NCI-H345 (cell line): ENCODE results near the gene ELP4.
"Not testable (repeated sequence)": the region's sequence is repeated elsewhere in the genome, so short reads cannot be mapped to it uniquely, and the experiment has no call there.

Source experiments
- DNase-seq: peaks from one replicate; lab custom pipeline; 2025; lab: John Stamatoyannopoulos, UW

Gene ELP4, protein sequence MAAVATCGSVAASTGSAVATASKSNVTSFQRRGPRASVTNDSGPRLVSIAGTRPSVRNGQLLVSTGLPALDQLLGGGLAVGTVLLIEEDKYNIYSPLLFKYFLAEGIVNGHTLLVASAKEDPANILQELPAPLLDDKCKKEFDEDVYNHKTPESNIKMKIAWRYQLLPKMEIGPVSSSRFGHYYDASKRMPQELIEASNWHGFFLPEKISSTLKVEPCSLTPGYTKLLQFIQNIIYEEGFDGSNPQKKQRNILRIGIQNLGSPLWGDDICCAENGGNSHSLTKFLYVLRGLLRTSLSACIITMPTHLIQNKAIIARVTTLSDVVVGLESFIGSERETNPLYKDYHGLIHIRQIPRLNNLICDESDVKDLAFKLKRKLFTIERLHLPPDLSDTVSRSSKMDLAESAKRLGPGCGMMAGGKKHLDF

DNA sequence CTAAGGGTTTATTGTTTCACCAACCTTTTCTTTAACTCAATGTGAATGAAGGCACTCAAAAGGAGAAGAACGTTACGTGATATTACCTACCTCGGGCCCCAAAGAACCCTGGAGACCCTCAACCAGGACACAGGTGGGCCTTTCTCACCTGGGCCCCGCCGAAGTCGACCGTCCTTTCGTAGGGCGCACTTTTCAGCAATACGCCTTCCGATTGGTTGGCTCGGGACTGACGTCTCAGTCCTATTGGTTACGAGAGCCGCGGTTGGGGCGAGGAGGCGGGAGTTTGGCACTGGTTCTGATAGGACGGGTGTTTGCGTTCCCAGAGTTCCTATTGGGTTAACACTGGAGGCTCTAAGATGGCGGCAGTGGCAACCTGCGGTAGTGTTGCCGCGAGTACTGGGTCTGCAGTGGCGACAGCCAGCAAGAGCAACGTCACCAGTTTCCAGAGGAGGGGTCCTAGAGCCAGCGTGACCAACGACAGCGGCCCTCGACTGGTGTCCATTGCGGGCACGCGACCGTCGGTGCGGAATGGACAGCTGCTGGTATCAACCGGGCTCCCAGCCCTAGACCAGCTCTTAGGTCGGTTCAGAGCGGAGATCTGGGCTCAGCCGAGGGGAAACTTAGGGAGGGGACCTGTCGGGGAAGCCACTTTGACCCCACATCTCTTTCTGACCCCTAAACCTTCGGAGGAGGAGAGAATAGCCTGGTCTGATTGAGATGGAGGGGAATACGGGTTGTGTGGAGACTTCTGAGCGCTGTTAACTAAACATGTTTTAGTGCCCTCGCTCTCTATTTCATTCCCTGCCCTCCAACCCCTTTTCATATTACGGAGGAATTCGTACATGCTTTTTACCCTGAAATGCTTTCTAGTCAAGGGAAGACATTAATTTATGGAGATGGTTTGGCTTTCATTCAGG lies at the start of gene ELP4, which contains the start of gene IMMP1L:
ELP4 (plus strand) TSS at position 339 of the 917 bp plus-strand sequence; CDS start at position 357, 18 bp downstream.
IMMP1L (minus strand) TSS at position 194 of the 917 bp plus-strand sequence. CDS start 46,346 bp downstream, outside the sequence.
- DNase-seq: peak; percentile 98

GRCh38 chr11:31464436-31464835 lies 45.1 kb upstream of the ELP4 start:
- no peak for DNase-seq

DNA sequence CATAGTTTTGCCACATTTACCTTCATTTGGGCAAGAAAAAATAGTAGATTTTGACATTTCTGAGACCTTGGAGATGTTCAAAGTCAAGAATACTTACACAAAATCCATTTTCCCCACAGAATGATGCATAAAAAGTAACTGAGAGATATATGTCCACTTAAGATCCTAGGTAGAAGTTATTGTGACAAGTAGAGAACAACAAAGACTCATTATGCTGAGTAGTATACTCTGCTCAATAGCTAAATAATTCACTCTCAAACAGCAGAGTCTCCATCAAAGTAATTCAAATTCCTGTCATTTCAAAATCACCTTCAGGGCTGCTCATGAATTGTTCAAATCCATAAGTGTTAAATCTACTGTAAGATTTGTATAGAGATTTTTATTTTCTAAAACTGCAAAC lies 35.5 kb upstream of the ELP4 start:
- DNase-seq: no peak

GRCh38 chr11:31477528-31478222 lies 31.9 kb upstream of the ELP4 start:
- no peak for DNase-seq

GRCh38 chr11:31478223-31478590 lies 31.4 kb upstream of the ELP4 start:
- DNase-seq: no peak

DNA sequence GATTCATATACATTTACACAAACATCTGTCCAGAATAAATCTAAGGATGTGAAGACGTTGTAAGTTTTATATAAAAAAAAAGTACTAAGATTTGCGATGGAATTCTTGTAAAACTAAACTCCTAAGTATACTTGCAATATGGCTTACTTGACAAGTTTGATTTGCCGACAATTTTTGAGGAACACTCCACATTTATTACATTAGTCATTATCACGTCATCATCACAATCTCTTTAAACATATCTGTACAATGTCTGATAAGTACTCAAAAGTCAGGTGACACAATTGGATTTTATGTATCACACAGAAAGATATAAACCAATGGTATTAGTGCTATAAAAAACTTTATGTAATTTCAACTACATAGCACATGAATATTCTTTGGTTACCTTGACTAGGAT lies 30.5 kb upstream of the ELP4 start:
- DNase-seq: no peak

DNA sequence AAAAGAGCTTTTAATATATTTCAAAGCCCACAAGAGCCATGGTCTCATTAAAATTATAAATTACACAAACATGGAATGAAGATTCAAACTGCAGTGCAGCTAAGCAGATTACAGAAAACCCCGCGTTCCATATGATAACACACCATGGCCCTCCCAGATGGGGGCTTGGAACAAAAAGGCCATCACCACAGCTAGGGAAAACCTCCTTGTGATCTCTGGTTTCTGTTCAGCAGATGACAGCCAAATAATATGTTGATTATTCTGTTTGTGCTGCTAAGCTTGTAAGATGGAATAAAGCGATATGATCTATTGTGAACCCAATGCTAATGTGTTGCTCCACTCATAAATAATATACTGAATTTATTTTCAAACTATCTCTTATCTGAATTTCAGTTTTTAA lies 28.6 kb upstream of the ELP4 start:
- no peak for DNase-seq

DNA sequence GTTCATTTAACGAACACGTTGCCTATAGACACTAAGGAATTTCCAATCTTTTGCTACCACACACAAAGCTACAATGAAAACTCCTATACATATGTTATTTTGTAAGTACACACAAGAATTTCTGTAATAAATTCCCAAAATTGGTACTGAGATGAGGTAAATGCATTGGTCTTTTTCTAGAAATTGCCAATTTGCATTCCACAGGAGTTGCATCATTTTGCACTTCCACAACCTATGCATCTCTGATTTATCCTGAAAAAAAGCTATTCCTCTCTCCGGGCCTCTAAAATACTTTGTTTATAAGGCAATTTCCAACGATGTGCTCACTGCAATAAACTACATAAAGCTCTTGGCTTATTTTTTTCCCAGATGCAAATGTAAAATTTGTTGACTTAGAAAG lies 25.1 kb upstream of the ELP4 start:
- DNase-seq: no peak

DNA sequence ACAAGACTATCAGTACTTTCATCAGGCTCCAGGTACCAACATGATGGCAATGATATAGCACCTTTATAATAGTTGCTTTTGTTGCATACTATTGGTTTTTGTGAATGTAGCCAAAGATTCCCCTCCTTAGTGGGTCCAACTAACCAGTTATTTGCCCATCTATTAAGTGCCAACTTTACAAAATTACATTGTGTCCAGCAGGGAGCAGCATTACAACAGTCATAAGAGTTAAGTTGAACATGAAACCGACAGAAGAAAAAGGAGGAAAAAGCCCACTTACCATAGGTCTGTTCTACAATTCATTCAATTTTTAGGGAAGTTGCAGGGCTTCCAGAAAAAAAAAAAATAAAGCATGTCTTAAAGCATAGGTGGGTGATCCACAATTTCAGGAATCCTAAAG lies 21.7 kb upstream of the ELP4 start:
- no peak for DNase-seq

DNA sequence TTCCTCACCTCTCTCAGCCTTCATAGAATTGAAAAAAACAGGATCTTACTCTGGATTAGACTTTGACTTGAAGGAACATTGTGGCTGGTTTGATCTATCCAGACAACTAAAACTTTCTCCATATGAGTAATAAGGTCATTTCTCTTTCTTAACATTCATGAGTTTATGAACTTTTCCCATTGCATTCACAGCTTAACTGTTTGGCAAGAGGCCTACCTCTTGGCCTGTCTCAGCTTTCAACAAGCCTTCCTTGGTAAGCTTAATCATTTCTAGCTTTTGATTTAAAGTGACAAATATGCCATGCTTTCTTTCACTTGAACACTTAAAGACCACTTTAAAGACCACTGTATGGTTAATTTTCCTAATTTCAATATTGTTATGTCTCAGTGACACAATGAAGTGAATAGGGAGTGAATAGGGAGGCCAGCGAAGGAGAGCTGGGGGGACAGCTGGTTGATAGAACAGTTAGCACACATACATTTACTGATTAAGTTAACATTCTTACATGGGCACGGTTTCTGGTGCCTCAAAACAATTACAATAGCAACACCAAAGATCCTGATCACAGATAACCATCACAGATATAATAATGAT lies 17.1 kb upstream of the ELP4 start:
- no peak for DNase-seq

- DNase-seq: no peak
Observed at GRCh38 chr11:31493235-31493634, 16.3 kb upstream of the ELP4 start.

DNA sequence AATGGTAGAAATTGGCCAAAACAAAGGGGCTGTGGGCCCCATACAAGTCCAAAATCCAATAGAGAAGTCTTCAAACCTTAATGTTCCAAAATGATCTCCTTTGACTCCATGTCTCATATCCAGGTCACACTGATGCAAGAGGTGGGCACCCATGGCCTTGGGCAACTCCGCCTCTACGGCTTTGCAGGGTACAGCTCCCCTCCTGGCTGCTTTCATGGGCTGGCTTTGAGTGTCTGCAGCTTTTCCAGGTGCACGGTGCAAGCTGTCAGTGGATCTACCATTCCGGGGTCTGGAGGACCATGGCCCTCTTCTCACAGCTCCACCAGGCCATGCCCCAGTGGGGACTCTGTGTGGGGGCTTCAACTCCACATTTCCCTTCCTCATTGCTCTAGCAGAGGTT lies 15.8 kb upstream of the ELP4 start:
- not testable (repeated sequence) for DNase-seq

DNA sequence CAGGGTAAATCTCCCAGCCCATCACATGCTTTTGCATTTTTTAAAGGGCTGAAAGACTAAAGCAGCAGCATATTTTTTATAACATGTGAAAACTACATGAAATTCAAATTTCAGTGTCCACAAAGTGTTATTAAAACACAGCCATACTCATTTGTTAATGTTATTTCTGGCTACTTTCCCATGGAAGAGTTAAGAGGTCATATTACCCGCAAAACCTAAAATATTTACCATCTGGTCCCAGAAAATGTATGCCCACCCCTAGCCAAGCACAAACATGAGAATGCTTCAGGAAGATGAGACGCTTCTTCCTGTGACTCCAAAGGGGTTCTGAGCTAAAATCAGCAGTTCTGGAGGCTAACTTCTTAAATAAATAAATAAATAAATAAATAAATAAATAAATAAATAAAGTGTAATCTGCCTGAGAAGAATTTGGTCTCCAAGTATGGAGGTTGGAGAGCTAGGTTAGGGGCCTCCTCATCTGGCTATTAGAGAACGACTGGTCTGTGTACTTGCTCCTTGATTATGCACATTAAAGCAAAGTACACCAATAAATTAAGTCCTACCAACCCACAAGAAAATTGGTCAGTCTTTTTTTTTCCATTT lies 9.9 kb upstream of the ELP4 start:
- no peak for DNase-seq

DNA sequence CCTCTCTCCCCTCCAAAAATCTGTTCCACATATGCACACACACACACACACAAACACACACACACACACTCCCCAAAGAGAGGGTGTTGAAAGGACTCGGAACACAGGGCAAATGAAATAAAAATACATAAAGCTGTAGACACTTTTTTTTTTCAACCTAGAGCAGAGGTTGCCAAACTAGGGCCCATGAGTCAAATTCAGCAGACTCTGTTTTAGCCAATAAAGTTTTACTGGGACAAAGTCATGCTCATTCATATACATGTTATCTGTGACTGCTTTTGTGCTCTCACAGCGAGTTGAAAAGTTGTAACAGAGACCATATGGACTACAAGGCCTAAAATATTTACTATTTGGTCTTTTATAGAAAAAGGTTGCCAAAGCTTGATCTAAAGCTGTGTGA lies 9.0 kb upstream of the ELP4 start:
- DNase-seq: no peak

DNA sequence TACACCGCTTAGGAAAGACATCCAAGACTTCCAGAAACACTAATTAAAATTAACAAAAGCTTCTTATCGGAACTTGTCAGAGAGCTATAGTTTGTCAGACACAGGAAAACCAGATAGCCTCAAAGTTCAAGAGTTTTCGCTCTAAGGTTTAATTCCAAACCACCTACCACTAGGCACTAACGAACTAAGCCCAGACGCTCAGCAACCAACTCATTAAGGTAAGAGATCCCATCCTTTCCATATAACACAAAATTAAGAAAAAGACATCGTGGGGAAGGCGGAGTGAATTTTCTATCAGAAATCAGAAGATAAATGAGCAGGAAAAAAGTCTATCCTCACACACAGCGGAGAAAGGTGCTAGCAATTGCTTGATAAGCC lies 527 bp upstream of the ELP4 start:
- peak; percentile 17 for DNase-seq

GRCh38 chr11:31512117-31512516 lies 2.5 kb downstream of the ELP4 start:
- no peak for DNase-seq

DNA sequence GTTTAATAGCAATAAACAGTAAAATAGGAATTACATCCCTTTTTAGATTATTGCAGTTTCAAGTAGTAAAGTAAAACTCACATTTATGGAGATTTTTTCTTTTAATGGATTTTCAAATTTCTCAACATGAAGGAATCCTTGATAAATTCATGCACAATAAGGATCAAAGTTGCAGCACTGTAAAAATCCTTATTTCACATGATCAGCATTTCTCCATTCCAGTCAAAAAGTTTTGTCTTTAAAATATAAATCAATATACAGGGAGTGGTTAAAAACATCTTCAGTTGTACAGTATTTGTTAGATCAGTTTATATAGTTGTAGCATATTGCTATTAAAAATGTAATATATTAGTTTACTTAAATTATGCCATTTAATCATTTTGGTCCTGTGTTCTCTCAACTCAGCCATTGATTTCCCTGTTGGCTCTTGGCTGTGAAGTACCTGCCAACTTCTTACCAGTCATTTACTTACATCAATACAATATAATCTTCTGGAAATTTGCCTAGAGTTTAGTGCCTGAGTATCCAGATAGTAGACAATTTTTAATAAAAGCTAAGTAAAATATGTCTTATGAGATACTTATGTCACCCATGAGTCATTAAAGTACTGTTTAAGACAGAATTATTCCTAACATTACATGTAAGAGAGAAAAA lies 12.1 kb downstream of the ELP4 start:
- no peak for DNase-seq

DNA sequence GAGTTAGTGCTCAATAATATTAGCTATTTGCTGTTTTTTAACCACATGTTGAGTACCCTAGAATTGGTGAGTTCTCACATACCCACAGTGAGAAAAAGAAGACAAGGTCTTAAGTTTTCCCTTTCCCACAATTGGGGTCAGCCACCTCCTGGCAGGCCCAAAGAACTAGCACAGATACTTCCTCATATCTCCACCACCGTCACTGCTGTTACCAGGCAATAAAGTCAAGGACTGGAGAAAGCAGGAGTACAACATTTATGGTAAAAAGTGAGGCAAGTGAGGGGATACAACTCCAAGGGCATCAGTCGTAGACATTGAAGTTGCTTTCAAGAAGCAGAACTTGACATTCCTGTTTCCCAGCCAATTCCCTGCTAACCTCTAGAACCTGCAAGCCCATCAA lies 19.6 kb downstream of the ELP4 start:
- DNase-seq: no peak

DNA sequence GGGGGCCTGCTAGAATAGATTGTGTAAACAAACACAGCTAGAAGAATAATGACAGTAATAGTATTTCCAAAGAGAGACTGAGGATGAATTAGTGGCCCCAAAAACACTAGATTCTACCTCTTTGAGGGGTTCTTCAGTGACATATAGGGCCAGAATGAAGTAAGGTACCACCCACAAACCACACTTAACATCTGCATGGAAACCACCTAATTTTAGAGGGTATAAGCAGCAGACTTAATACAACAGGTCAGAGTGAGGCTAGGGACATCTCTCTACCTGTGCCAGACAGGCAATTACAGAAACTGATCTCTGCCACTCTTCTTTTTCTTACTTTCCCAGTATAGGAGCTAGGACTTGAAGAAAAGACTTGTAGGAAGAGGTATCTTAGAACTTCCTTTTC lies 20.1 kb downstream of the ELP4 start:
- no peak for DNase-seq

DNA sequence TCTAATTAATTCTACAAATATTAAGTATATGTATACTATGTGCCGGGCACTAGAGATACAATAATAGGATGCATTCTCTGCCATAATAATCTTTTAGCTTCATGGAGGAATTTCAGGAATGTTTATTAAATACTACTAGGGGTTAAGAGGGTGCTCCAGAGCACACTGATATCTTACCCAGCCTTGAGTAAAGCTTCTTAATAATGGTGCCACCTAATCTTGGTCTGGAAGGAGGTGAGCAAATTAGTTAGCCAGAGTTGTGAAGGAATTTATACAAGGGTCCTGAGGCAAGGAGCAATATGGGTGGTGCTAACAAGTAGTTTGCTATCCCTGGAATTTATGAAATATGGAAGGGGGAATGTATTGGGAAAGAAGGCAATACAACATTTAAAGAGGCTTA lies 21.7 kb downstream of the ELP4 start:
- no peak for DNase-seq

DNA sequence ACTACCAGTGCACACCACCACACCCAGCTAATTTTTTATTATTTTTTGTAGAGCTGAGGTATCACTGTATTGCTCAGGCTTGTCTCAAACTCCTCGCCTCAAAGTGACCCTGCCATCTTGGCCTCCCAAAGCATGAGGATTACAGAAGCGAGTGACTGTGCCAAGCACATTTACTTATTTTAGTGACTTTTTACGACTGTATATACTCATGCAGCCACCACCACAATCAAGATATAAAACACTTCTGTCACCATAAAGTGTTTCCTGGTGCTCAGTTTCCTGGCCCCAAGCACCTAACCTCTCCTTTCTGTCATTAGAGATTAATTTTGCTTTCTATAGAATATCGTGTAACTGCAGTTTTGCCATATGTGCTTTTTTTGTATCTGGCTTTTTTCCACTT lies 25.9 kb downstream of the ELP4 start:
- no peak for DNase-seq
